OCI-LY1 (cell line): Measurements from ENCODE around the gene NEGR1.

Experiments
- CTCF ChIP-seq: fragments of 200-600 bp; sonication (generic), shearing (Covaris generic); IDR thresholded peaks from 2 replicates; pipeline ENCODE4 v1.5.1; 2017; ENCODE audit warnings: mild to moderate bottlenecking, antibody characterized with exemption, low read length, moderate library complexity, mixed read lengths
- EZH2 ChIP-seq: fragments of 200-600 bp; sonication (generic), shearing (Covaris generic); IDR thresholded peaks from 2 replicates; pipeline ENCODE4 v1.8.0; 2017; ENCODE audit warnings: borderline replicate concordance, mixed run types, mild to moderate bottlenecking, antibody characterized with exemption, low read length, moderate library complexity, mixed read lengths

- TF ChIP-seq CTCF: no peak
- no peak for TF ChIP-seq EZH2
Measured at GRCh38 chr1:71522721-71523120, 759.6 kb downstream of the NEGR1 start.
